GM19328 (cell line): ENCODE measurements around the gene GHITM.
"Not testable (repeated sequence)": the region's sequence is repeated elsewhere in the genome, so short reads cannot be mapped to it uniquely, and the experiment has no call there.

Source experiments
- ATAC-seq: cut with Tn5 transposase; IDR thresholded peaks from one replicate; pipeline ENCODE4 v1.9.1; 2021; ENCODE audit warnings: mild to moderate bottlenecking, moderate library complexity; ENCODE audit not compliant: unreplicated experiment

GHITM gene

DNA sequence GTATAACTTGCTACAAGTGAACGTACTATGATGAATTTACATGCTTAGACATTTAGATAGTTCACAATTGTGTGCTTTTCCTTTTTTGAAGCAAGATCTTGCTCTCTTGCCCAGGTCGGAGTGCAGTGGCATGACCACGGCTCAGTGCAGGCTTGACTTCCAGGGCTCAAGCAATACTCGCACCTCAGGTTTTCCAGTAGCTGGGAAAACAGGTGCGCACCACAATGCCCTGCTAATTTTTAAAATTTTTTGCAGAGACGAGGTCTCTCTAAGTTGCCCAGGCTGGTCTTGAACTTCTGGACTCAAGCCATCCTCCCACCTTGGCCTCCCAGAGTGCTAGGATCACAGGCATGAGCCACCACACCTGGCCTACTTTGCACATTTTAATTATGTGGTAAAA lies 36.1 kb downstream of the GHITM start:
- no peak for ATAC-seq

- ATAC-seq: no peak
Observed at GRCh38 chr10:84176351-84176750, 37.0 kb downstream of the GHITM start.

DNA sequence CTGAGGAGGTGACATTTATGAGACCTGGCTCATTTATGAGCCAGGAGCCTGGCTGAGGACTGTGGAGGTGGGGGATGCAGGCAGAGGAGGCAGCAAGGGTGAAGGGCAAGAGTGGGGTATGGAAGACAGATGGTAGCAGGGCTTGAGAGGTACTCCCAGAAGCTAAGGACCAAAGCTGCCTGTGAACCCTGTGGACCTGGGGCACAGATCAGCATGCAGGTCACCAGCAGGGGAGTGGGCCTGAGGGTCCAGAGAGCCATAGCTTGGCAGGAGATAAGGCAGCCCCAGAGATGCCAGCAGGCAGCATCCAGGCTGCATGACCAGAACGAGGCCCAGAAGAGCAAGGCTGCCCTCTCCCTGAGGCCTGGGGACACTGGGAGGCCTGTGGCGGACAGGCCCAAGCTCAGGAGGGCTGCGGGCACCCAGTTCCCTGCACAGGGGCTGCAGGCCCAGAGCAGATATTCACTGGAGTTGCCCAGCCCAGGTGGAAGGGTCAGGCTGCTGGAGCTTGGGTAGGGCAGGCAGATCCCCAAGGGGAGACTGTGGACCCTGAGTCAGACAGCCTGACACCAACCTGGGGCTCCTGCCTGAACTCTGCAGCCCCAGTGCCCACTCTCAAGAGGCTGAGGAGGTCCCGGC lies 37.6 kb downstream of the GHITM start:
- ATAC-seq: no peak

GRCh38 chr10:84177541-84178141 lies 38.3 kb downstream of the GHITM start:
- peak; percentile 39 for ATAC-seq

GRCh38 chr10:84178160-84178609 lies 38.9 kb downstream of the GHITM start:
- ATAC-seq: no peak

- ATAC-seq: peak; percentile 90
Observed at GRCh38 chr10:84179059-84179710, 39.9 kb downstream of the GHITM start.

- not testable (repeated sequence) for ATAC-seq
Observed at GRCh38 chr10:84180386-84180785, 41.1 kb downstream of the GHITM start.

DNA sequence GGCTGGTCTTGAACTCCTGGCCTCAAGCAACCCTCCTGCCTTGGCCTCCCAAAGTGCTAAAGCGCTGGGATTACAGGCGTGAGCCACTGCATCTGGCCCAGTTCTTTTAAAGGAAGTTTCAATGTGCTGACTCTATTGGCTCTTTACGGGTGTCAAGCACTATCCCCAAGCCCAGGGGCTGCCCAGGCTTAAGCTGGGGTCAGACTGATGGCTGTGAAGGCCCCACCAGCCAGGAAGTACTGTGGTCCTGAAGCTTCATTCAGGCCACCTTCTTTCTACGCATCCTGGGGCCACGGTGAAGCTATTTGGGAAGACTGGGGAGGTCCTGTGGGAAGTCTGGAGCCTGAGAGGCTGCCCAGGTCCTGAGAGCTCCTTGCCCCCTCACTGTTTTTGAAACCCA lies 42.3 kb downstream of the GHITM start:
- no peak for ATAC-seq

- ATAC-seq: no peak
Observed at GRCh38 chr10:84184517-84184916, 45.2 kb downstream of the GHITM start.

GRCh38 chr10:84185526-84186175 lies 46.3 kb downstream of the GHITM start:
- ATAC-seq: no peak

GRCh38 chr10:84188815-84189214 lies 49.5 kb downstream of the GHITM start:
- ATAC-seq: no peak

DNA sequence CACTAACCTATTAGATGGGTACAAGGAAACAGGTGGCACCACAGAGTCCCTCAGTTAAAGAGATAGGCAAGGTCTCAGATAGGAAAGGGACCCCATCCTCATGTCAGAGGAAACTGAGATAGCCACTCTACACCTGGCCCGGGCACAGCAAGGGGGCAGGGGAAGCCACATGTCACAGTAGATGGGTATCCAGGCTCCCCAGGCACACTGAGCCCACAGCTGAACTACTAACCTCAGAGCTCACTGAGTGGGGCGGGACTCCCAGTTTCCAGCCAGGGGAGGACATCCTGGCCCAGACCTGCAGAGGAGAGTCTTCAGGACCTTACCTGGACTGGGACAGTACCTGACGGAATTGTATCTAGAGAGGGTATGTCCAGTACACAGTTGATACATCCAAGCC lies 51.3 kb downstream of the GHITM start:
- no peak for ATAC-seq

- ATAC-seq: no peak
Observed at GRCh38 chr10:84191106-84191505, 51.8 kb downstream of the GHITM start.

DNA sequence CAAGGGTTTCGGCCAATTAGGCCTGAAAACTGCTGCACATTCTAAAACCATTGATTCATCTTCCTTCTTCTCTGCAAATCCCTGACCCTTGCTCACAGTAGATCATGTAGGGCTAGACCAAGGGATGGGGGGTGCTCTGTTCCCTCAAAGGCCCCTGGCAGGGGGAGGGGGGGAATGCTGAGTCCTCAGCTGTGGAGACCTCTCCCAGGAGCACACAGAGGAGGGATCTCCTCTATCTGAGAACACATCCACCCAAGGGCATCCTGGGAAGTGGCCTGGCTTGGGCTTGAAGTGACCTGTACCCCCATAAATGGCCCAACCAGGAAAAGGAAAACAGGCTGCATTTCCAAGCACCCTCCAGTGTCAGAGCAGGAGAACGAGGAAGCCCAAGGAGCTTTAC lies 54.0 kb downstream of the GHITM start:
- no peak for ATAC-seq

DNA sequence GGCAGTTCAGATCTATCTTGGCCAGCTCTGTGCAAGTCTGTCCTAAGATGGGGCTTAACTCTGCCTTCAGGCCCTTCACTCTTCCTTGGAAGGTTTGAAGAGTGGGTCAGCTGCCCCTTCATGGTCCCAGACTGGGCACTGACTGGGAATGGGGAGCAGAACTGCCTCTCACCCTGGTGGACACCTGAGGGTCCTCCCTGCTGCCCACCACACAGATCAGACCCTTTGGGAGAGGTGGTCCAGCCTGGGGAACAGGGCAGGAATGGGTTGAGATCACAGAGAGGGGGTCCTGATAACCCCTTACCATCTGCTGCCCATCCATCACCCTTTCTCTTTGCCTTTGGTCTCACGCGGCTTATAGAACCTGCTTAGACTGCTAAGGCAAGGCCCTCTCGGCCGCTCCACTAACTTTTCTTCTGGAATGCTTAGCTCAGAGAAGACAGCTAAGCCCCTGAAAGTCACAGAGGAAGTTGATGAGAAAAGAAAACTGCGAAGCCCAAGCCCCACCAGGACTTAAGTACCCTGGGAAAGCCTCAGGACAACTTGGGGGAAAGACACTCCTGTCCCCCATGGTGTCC lies 54.6 kb downstream of the GHITM start:
- ATAC-seq: no peak

- peak; percentile 62 for ATAC-seq
Observed at GRCh38 chr10:84194424-84195043, 55.2 kb downstream of the GHITM start, which contains the start of gene CDHR1. Gene CDHR1, plus strand, starts transcription at chr10:84194537. Its CDS starts 224 bp downstream, at chr10:84194761.

DNA sequence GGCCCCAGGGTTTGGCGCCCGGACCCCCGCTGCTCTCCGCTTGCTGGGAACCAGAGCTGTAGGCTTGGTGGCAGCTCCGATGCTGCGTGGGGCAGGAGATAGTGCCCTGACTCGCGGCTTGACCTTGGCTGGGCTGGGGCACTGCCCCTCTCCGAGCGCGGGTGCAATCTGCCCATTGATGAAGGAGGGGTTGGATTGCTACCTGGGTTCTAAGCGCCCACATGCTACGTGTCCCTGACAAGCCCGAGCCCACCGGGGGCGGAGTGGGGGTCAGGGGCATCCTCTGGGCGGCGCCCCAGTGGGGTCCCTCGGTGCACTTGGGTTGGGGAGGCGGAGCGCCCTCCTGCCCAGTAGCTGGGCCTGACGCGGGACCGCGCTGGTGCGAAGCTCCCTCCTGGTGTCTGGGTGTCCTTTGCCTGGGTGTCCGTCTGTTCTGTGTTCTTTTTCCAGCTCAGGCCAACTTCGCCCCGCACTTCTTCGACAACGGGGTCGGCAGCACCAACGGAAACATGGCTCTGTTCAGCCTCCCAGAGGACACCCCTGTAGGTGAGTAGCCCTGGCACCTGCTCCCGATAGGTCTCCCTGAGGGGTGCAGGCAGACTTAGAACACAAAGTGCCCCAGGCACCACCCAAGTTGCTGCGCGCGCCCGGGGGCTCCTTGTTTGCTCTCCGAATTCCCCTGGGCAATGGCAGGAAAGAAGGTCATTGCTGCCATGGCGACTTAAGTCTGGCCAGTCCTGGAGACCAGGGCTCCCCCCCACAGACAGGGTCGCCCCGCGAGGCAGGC lies 55.9 kb downstream of the GHITM start:
- no peak for ATAC-seq

DNA sequence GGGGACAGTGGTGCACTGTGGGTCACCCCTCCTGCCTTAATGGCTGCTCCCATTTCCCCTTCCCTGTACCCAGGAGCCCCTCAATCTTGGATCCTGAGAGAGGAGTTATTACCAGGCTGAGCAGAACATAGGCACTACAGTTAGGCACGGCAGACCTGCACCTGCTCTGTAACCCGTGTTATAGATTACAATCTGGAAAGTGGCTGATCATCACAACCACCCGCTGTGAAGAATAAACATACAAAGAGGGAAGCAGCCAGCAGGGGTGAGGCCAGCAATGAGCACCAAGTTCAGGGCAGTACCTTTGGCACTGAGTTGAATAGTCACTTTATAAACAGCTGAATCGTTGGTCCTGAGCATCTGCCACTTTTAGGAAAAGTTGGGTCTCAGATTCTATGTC lies 56.8 kb downstream of the GHITM start:
- ATAC-seq: no peak

GRCh38 chr10:84196941-84197340 lies 57.6 kb downstream of the GHITM start:
- no peak for ATAC-seq

GRCh38 chr10:84197643-84198042 lies 58.3 kb downstream of the GHITM start:
- no peak for ATAC-seq
